Effector memory CD8-positive, alpha-beta T cell (primary cell): ENCODE measurements around the gene GRK5.

Experiments used
- ATAC-seq: fragments of 150-1000 bp; cut with Tn5 transposase; replicated peaks from 2 replicates; pipeline ENCODE4 v1.10.0; 2021; ENCODE audit warnings: mild to moderate bottlenecking, moderate library complexity
- DNase-seq, 3 experiments: peaks; one replicate each; pipeline ENCODE4 v3.0.0; 2021
- H3K27ac Mint-ChIP-seq, 2 donors: one replicate each; pipeline ENCODE4 v1.8.0; 2022; ENCODE audit warnings: mild to moderate bottlenecking in 2 of 2, mixed read lengths in 2 of 2, moderate library complexity in 2 of 2
- H3K27me3 Mint-ChIP-seq, 2 donors: one replicate each; pipeline ENCODE4 v1.8.0; 2022; ENCODE audit warnings: mixed read lengths in 2 of 2
- H3K36me3 Mint-ChIP-seq: one replicate; pipeline ENCODE4 v1.8.0; 2022; ENCODE audit warnings: mild to moderate bottlenecking, moderate library complexity, mixed read lengths; ENCODE audit not compliant: insufficient read depth
- H3K4me1 Mint-ChIP-seq, 2 donors: one replicate each; pipeline ENCODE4 v1.8.0; 2022; ENCODE audit warnings: low read depth in 2 of 2, mixed read lengths in 2 of 2
- H3K4me3 Mint-ChIP-seq, 2 donors: one replicate each; pipeline ENCODE4 v1.8.0; 2022; ENCODE audit warnings: mild to moderate bottlenecking in 2 of 2, mixed read lengths in 2 of 2, moderate library complexity in 2 of 2
- H3K9me3 Mint-ChIP-seq, 2 donors: one replicate each; pipeline ENCODE4 v1.8.0; 2022; ENCODE audit warnings: mixed read lengths in 2 of 2

The GRK5 gene

GRCh38 chr10:119348516-119349240 is 141.3 kb downstream of the GRK5 start:
- Mint-ChIP-seq H3K4me1 (peaks cover 9 to 17% of the 10 kb centered on the region in 2 donors), H3K9me3 (peaks cover 0 to 2% of the 10 kb centered on the region in 2 donors), H3K27me3 (no peaks in the 10 kb centered on the region), H3K27ac (no peak overlapping the region), H3K36me3 (no peaks in the 10 kb centered on the region), H3K4me3 (no peak overlapping the region)
- ATAC-seq: no peak
- DNase-seq: no peak

GRCh38 chr10:119349341-119349740 is 142.0 kb downstream of the GRK5 start:
- ATAC-seq: no peak
- H3K27ac Mint-ChIP-seq: no peak overlapping the region
- no peaks in the 10 kb centered on the region for H3K27me3 Mint-ChIP-seq
- H3K9me3 Mint-ChIP-seq: peaks cover 0 to 2% of the 10 kb centered on the region in 2 donors
- DNase-seq: no peak
- H3K4me3 Mint-ChIP-seq: no peak overlapping the region
- H3K36me3 Mint-ChIP-seq: no peaks in the 10 kb centered on the region
- peaks cover 7 to 13% of the 10 kb centered on the region in 2 donors for H3K4me1 Mint-ChIP-seq

GRCh38 chr10:119349937-119350501 is 142.6 kb downstream of the GRK5 start:
- Mint-ChIP-seq H3K4me3 (no peak overlapping the region), H3K9me3 (peaks cover 0 to 2% of the 10 kb centered on the region in 2 donors), H3K4me1 (peaks cover 4 to 10% of the 10 kb centered on the region in 2 donors), H3K36me3 (no peaks in the 10 kb centered on the region), H3K27me3 (no peaks in the 10 kb centered on the region), H3K27ac (no peak overlapping the region)
- DNase-seq (no peak), ATAC-seq (no peak)

- H3K27ac Mint-ChIP-seq: no peak overlapping the region
- H3K4me3 Mint-ChIP-seq: no peak overlapping the region
- no peaks in the 10 kb centered on the region for H3K27me3 Mint-ChIP-seq
- peaks cover under 1 to 5% of the 10 kb centered on the region in 2 donors for H3K4me1 Mint-ChIP-seq
- H3K9me3 Mint-ChIP-seq: peaks cover 0 to 2% of the 10 kb centered on the region in 2 donors
- ATAC-seq (no peak), DNase-seq (no peak)
- no peaks in the 10 kb centered on the region for H3K36me3 Mint-ChIP-seq
Measured at GRCh38 chr10:119350502-119351097, 143.2 kb downstream of the GRK5 start.

GRCh38 chr10:119351189-119351588 is 143.8 kb downstream of the GRK5 start:
- no peaks in the 10 kb centered on the region for H3K27me3 Mint-ChIP-seq
- peaks cover 2 to 3% of the 10 kb centered on the region in 2 donors for H3K9me3 Mint-ChIP-seq
- no peaks in the 10 kb centered on the region for H3K36me3 Mint-ChIP-seq
- no peak overlapping the region for H3K4me3 Mint-ChIP-seq
- ATAC-seq: no peak
- no peak overlapping the region for H3K27ac Mint-ChIP-seq
- no peak for DNase-seq
- H3K4me1 Mint-ChIP-seq: peaks cover 0 to 5% of the 10 kb centered on the region in 2 donors

GRCh38 chr10:119352042-119352441 is 144.7 kb downstream of the GRK5 start:
- no peak overlapping the region for H3K27ac Mint-ChIP-seq
- H3K4me1 Mint-ChIP-seq: peaks cover 0 to 5% of the 10 kb centered on the region in 2 donors
- H3K4me3 Mint-ChIP-seq: no peak overlapping the region
- no peak for DNase-seq
- no peaks in the 10 kb centered on the region for H3K36me3 Mint-ChIP-seq
- no peak for ATAC-seq
- no peaks in the 10 kb centered on the region for H3K27me3 Mint-ChIP-seq
- peaks cover 5 to 10% of the 10 kb centered on the region in 2 donors for H3K9me3 Mint-ChIP-seq

GRCh38 chr10:119352807-119353206 is 145.4 kb downstream of the GRK5 start:
- Mint-ChIP-seq H3K4me1 (peaks cover 0 to 5% of the 10 kb centered on the region in 2 donors), H3K9me3 (peaks cover 5 to 10% of the 10 kb centered on the region in 2 donors), H3K27me3 (no peaks in the 10 kb centered on the region), H3K36me3 (no peaks in the 10 kb centered on the region), H3K4me3 (no peak overlapping the region), H3K27ac (no peak overlapping the region)
- DNase-seq (no peak), ATAC-seq (no peak)

GRCh38 chr10:119353421-119353820 is 146.1 kb downstream of the GRK5 start:
- no peak overlapping the region for H3K4me3 Mint-ChIP-seq
- H3K27ac Mint-ChIP-seq: no peak overlapping the region
- no peak for DNase-seq
- H3K36me3 Mint-ChIP-seq: no peaks in the 10 kb centered on the region
- H3K27me3 Mint-ChIP-seq: no peaks in the 10 kb centered on the region
- H3K9me3 Mint-ChIP-seq: peaks cover 5 to 10% of the 10 kb centered on the region in 2 donors
- H3K4me1 Mint-ChIP-seq: peaks cover 0 to 1% of the 10 kb centered on the region in 2 donors
- ATAC-seq: no peak

GRCh38 chr10:119355930-119356329 is 148.6 kb downstream of the GRK5 start:
- DNase-seq: no peak
- H3K4me1 Mint-ChIP-seq: peaks cover 10 to 18% of the 10 kb centered on the region in 2 donors
- H3K27me3 Mint-ChIP-seq: no peaks in the 10 kb centered on the region
- H3K36me3 Mint-ChIP-seq: peaks cover 2% of the 10 kb centered on the region
- no peak overlapping the region for H3K4me3 Mint-ChIP-seq
- no peak overlapping the region for H3K27ac Mint-ChIP-seq
- peaks cover 5 to 16% of the 10 kb centered on the region in 2 donors for H3K9me3 Mint-ChIP-seq
- ATAC-seq: no peak

GRCh38 chr10:119357412-119358151 is 150.2 kb downstream of the GRK5 start:
- ATAC-seq: no peak

GRCh38 chr10:119358152-119358512 is 150.8 kb downstream of the GRK5 start:
- ATAC-seq (no peak), DNase-seq (no peak)
- Mint-ChIP-seq H3K27me3 (no peaks in the 10 kb centered on the region), H3K4me3 (no peak overlapping the region), H3K27ac (no peak overlapping the region), H3K9me3 (peaks cover 3 to 16% of the 10 kb centered on the region in 2 donors), H3K4me1 (peaks cover 10 to 18% of the 10 kb centered on the region in 2 donors), H3K36me3 (peaks cover 2% of the 10 kb centered on the region)

More at GRCh38 chr10:119357412-119358151, 150.2 kb downstream of the GRK5 start:
- peaks cover 2% of the 10 kb centered on the region for H3K36me3 Mint-ChIP-seq
- H3K4me1 Mint-ChIP-seq: peaks cover 10 to 18% of the 10 kb centered on the region in 2 donors
- no peak overlapping the region for H3K4me3 Mint-ChIP-seq
- peaks cover 3 to 16% of the 10 kb centered on the region in 2 donors for H3K9me3 Mint-ChIP-seq
- DNase-seq: no peak
- no peaks in the 10 kb centered on the region for H3K27me3 Mint-ChIP-seq
- H3K27ac Mint-ChIP-seq: no peak overlapping the region

- Mint-ChIP-seq H3K9me3 (peaks cover 3 to 16% of the 10 kb centered on the region in 2 donors), H3K4me1 (peaks cover 10 to 18% of the 10 kb centered on the region in 2 donors), H3K27ac (no peak overlapping the region), H3K27me3 (no peaks in the 10 kb centered on the region), H3K36me3 (peaks cover 2% of the 10 kb centered on the region), H3K4me3 (no peak overlapping the region)
- ATAC-seq (no peak), DNase-seq (no peak)
Measured at GRCh38 chr10:119358567-119358966, 151.2 kb downstream of the GRK5 start.

GRCh38 chr10:119359025-119359424 is 151.7 kb downstream of the GRK5 start:
- H3K9me3 Mint-ChIP-seq: peaks cover 3 to 16% of the 10 kb centered on the region in 2 donors
- ATAC-seq (no peak), DNase-seq (no peak)
- peaks cover 2% of the 10 kb centered on the region for H3K36me3 Mint-ChIP-seq
- H3K27ac Mint-ChIP-seq: peak overlapping the region in 1 of 2 donors; percentile 53
- H3K4me3 Mint-ChIP-seq: no peak overlapping the region
- no peaks in the 10 kb centered on the region for H3K27me3 Mint-ChIP-seq
- H3K4me1 Mint-ChIP-seq: peaks cover 10 to 18% of the 10 kb centered on the region in 2 donors
